ENCODE results near the gene CERT1.

DNA sequence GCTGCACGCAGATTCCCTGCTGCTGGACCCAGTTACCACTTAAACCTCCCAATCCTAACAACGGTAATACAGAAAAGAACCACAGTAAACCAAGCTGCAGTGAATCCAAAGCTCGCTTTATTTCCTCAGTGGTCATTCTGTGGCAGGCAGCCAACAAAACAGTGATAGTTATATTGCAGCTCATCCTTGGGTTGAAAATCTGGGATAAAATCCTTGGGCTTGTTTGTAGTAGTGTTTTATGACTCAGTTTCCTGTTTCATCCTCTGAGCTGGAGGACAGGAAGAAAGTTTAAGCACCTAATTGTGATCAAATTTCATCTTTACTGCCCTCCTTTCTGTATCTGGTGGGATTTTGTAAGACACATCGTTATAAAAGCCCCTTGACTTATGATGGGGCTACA lies 143.0 kb downstream of the CERT1 start:
- TF ChIP-seq CTCF (IDR thresholded peaks at IDR 0.05; ENCODE audit: poor library complexity) (no peak), EZH2phosphoT487 (IDR thresholded peaks at IDR 0.05; ENCODE audit: low read depth, severe bottlenecking, unreplicated experiment) (no peak)
